Activated CD4-positive, alpha-beta T cell treated with anti-CD3 and anti-CD28 coated beads for 24 hours (primary cell): Measurements from ENCODE around the gene TSPAN4.

Experiments
- DNase-seq, 2 donors: peaks; one replicate each; pipeline ENCODE4 v3.0.0-alpha.2; 2020; ENCODE audit warnings: low read depth in 2 of 2

The TSPAN4 gene

GRCh38 chr11:865462-866430 is 23.1 kb downstream of the TSPAN4 start:
- DNase-seq: no peak

GRCh38 chr11:866481-866880 is 23.8 kb downstream of the TSPAN4 start:
- DNase-seq: no peak

GRCh38 chr11:867856-868358 is 25.3 kb downstream of the TSPAN4 start:
- DNase-seq: no peak

GRCh38 chr11:868394-868793 is 25.7 kb downstream of the TSPAN4 start:
- DNase-seq: no peak

- DNase-seq: no peak
These were observed 26.1 kb downstream of the TSPAN4 start for GRCh38 chr11:868802-869201.

- DNase-seq: no peak
These were observed 26.9 kb downstream of the TSPAN4 start for GRCh38 chr11:869399-870126.

GRCh38 chr11:870127-870413 is 27.4 kb downstream of the TSPAN4 start:
- DNase-seq: no peak

GRCh38 chr11:870418-870817 is 27.8 kb downstream of the TSPAN4 start:
- no peak for DNase-seq

GRCh38 chr11:871472-871871 is 28.8 kb downstream of the TSPAN4 start:
- no peak for DNase-seq

- DNase-seq: no peak
These were observed 30.1 kb downstream of the TSPAN4 start for GRCh38 chr11:872799-873198.

GRCh38 chr11:873706-874105 is 31.1 kb downstream of the TSPAN4 start:
- DNase-seq: no peak

- DNase-seq: no peak
These were observed 32.6 kb downstream of the TSPAN4 start for GRCh38 chr11:875203-875602.

- DNase-seq: no peak
These were observed 33.2 kb downstream of the TSPAN4 start for GRCh38 chr11:875769-876301.

GRCh38 chr11:876545-876944 is 33.9 kb downstream of the TSPAN4 start:
- no peak for DNase-seq

GRCh38 chr11:877565-877964 is 34.9 kb downstream of the TSPAN4 start:
- no peak for DNase-seq

GRCh38 chr11:880447-880846 is 37.8 kb downstream of the TSPAN4 start:
- no peak for DNase-seq

- no peak for DNase-seq
These were observed 39.9 kb downstream of the TSPAN4 start for GRCh38 chr11:882596-882995.

GRCh38 chr11:883527-883926 is 40.9 kb downstream of the TSPAN4 start:
- no peak for DNase-seq

GRCh38 chr11:884578-885070 is 42.0 kb downstream of the TSPAN4 start:
- DNase-seq: no peak

- no peak for DNase-seq
These were observed 43.9 kb downstream of the TSPAN4 start for GRCh38 chr11:886568-886967.

GRCh38 chr11:887589-887988 is 44.9 kb downstream of the TSPAN4 start:
- DNase-seq: no peak
